Measurements from ENCODE around the gene PLEKHD1. TPM values are rescaled to one million over a fixed set of nuclear protein-coding genes. Genes with fewer than 3 reads are reported as not detected.

Gene PLEKHD1
- total and polyA plus RNA-seq, 8 donors = 0.03 to 0.19 (median 0.08) TPM; not detected in 2

DNA sequence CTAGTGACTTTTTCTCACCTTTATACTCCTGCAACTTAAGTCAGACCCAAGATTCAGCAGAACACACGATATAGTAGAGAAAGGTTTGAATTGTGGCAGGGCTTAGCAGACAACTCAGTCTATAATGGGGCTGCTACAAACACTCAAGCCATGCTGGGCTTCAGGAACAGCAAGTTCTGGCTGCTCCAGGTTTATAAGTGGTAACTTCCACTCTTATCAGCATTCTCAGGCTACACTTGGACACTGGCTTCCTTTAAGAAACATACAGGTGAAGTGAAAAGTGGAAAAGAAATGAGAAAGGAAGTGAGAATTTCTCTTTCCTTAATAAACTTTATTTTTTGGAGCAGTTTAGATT, 21.7 kb downstream of the PLEKHD1 start:
- no peak for TF ChIP-seq CTCF (IDR thresholded peaks at IDR 0.05)
- FAIRE-seq (no peak), DNase-seq (no peak), ATAC-seq (no peak)
- no peaks in the 10 kb centered on the region for H3K36me3 ChIP-seq
- H3K27ac ChIP-seq = no peak overlapping the region
- intact Hi-C loops (cut with DNase I) = no loop called here
- 52 to 58% methylated on average over 1 of the region's 1 CpG for WGBS, 2 donors
- H3K27me3 ChIP-seq = no peaks in the 10 kb centered on the region
- H3K4me1 ChIP-seq = no peaks in the 10 kb centered on the region
- H3K9me3 ChIP-seq = no peaks in the 10 kb centered on the region
- no peak overlapping the region for H3K4me3 ChIP-seq

DNA sequence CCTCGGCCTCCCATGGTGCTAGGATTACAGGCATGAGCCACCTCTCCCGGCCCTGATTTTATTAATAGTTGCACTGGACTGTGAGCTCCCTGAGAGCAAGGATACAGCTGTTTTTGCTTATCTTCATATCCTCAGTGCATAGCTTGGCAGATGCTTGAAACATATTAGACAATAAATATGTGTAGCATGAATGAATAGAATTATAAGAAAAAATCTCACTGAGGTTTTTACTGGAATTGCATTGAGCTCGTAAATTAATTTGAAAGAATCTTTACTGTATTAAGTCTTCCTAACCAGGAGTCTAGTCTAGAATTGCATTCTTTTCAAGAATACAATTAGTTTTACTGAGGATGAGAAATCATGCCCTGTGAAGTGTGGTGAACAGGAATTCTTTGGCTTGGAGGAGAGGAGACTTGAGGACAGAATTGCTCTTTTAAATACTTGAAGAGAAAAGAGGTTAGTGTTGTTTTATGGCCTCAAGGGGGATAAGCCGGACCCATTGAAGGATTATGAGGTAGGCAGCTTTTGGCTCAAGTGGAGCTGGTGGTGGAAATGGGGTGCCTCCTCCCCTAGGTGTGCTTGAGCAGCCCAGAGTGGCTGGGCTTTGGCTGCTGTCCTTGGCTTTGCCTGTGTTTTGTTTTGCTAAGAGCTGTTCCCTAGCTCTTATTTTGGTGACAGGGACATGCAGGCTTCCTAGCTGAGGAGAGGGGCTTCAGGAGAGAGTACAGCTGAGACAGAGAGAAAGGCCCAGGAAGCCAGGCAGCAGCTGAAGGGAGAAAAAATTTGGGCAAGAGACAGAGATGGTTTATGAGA, 34.0 kb downstream of the PLEKHD1 start:
- Histone ChIP-seq H3K4me1 (no peaks in the 10 kb centered on the region), H3K27ac (no peak overlapping the region), H3K4me3 (no peak overlapping the region), H3K9me3 (no peaks in the 10 kb centered on the region), H3K27me3 (no peaks in the 10 kb centered on the region), H3K36me3 (no peaks in the 10 kb centered on the region)
- intact Hi-C loops (cut with DNase I) = no loop called here
- no peak for FAIRE-seq
- ATAC-seq = no peak
- no peak for DNase-seq
- WGBS, 2 donors = 63 to 75% methylated on average over 4 of the region's 4 CpGs
- no peak for TF ChIP-seq CTCF (IDR thresholded peaks at IDR 0.05)

DNA sequence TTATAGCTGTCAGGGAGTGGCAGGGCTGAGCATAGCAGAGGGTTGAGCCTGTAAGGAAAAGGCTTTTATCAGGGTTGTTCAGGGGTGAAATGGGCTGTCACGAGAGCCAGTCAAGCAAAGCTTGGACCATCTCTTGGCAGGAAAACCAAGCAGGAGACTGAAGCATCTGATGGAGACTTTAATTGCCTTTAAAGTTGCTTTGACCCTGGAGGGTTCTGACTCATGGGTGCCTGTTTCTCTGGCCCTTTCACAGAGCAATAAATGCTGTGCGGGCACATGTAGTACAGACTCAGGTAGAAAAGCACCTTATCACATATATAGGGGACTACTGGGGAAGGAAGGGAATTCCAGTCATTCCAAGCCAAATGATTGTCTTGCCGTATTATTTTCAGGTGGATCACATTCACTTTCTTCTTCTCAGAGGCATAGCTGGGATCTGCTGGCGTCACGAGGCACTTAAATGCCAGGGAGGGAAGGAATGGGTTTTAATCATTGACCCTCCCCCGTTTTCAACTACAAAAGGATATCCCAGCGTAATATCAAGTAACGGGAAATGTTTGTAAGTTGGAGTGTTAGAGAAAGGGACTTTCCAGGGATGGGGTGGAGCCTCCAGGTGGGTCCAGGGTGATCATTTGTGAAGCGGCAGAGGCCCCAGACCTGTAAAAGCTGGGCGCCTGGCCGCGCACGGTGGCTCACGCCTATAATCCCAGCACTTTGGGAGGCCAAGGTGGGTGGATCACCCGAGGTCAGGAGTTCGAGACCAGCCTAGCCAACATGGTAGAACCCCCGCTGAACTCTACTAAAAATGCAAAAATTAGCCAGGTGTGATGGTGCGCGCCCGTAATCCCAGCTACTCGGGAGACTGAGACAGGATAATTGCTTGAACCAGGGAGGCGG, 34.9 kb downstream of the PLEKHD1 start:
- no peaks in the 10 kb centered on the region for H3K4me1 ChIP-seq
- no peak overlapping the region for H3K4me3 ChIP-seq
- no peaks in the 10 kb centered on the region for H3K36me3 ChIP-seq
- ATAC-seq (no peak), DNase-seq (no peak), FAIRE-seq (no peak)
- no peaks in the 10 kb centered on the region for H3K9me3 ChIP-seq
- no peak for TF ChIP-seq CTCF (IDR thresholded peaks at IDR 0.05)
- no peaks in the 10 kb centered on the region for H3K27me3 ChIP-seq
- no peak overlapping the region for H3K27ac ChIP-seq
- 67 to 81% methylated on average over 22 of the region's 22 CpGs for WGBS, 2 donors
- intact Hi-C loops (cut with DNase I) = no loop called here

DNA sequence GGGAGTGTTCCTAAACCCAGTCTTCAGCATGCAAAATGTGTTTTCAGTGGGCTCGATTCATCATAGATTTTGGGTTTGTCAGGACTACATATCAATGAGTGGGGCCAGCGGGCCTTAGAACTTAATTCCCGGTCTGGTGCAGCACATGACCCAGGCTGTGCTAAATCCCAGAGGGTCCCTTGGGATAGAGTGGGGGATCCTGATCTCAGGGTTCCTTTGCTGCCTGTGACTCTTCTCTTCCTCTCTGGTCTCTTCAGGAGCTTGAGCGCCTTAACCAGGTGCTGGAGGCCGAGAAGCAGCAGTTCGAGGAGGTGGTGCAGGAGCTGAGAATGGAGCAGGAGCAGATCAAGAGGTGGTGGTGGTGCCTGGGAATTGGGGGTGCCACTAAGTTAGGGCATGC, 37.5 kb downstream of the PLEKHD1 start:
- Histone ChIP-seq H3K9me3 (no peaks in the 10 kb centered on the region), H3K36me3 (no peaks in the 10 kb centered on the region), H3K4me1 (no peaks in the 10 kb centered on the region), H3K4me3 (no peak overlapping the region), H3K27ac (no peak overlapping the region), H3K27me3 (no peaks in the 10 kb centered on the region)
- no peak for FAIRE-seq
- intact Hi-C loops (cut with DNase I) = no loop called here
- WGBS, 2 donors = 87 to 89% methylated on average over 6 of the region's 6 CpGs
- no peak for DNase-seq
- TF ChIP-seq CTCF (IDR thresholded peaks at IDR 0.05) = no peak
- no peak for ATAC-seq
